ENCODE data around the gene OR56B4.

The OR56B4 gene

DNA sequence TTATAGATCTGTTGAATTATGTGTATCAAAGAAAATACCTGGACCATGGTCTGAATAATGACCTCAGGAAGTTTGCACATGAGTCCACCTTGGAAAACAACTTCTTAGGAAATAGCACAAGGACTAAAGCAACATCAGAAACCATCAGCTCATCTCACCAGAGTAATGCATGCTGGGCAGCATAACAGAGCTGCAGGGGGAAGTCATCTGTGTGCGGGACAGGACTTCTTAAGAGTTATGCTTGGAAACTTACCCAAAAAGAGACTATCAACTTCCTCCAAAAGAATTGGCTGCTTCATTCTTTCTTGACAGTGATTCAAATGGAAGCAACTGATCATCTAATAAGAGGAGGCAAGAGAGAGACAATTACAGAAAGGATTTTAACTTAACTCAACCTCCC is 2.5 kb downstream of the OR56B4 start:
- no peak overlapping the region for H3K4me2 ChIP-seq (ENCODE audit: low read depth, low read length, poor library complexity, severe bottlenecking)
- H3K9ac ChIP-seq (ENCODE audit: low read depth, low read length, poor library complexity, severe bottlenecking): no peak overlapping the region
- no peaks in the 10 kb centered on the region for H3K4me1 ChIP-seq (ENCODE audit: insufficient read depth, low read length, poor library complexity, severe bottlenecking)
- H3K9me3 ChIP-seq (ENCODE audit: insufficient read depth, low read depth, low read length): no peaks in the 10 kb centered on the region
- H3K9me2 ChIP-seq (replicated peaks; ENCODE audit: low read depth, low read length): no peaks in the 10 kb centered on the region
- no peak overlapping the region for H2AFZ ChIP-seq (ENCODE audit: low read length)
- no peaks in the 10 kb centered on the region for H3K36me3 ChIP-seq (ENCODE audit: insufficient read depth, low read length)
- H3K27me3 ChIP-seq (ENCODE audit: insufficient read depth, low read length, poor library complexity, severe bottlenecking): no peaks in the 10 kb centered on the region
- no peak overlapping the region for H3K4me3 ChIP-seq (ENCODE audit: low read length, poor library complexity, severe bottlenecking)
- TF ChIP-seq, protein P1, sequence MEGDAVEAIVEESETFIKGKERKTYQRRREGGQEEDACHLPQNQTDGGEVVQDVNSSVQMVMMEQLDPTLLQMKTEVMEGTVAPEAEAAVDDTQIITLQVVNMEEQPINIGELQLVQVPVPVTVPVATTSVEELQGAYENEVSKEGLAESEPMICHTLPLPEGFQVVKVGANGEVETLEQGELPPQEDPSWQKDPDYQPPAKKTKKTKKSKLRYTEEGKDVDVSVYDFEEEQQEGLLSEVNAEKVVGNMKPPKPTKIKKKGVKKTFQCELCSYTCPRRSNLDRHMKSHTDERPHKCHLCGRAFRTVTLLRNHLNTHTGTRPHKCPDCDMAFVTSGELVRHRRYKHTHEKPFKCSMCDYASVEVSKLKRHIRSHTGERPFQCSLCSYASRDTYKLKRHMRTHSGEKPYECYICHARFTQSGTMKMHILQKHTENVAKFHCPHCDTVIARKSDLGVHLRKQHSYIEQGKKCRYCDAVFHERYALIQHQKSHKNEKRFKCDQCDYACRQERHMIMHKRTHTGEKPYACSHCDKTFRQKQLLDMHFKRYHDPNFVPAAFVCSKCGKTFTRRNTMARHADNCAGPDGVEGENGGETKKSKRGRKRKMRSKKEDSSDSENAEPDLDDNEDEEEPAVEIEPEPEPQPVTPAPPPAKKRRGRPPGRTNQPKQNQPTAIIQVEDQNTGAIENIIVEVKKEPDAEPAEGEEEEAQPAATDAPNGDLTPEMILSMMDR (conservative IDR thresholded peaks at IDR 0.05; ENCODE audit: low read length): no peak
- no peaks in the 10 kb centered on the region for H3F3A ChIP-seq (ENCODE audit: low read depth)
- H3K79me2 ChIP-seq (ENCODE audit: insufficient read depth, low read length): no peaks in the 10 kb centered on the region
- no peaks in the 10 kb centered on the region for H4K20me1 ChIP-seq (ENCODE audit: insufficient read depth, low read length, poor library complexity, severe bottlenecking)

DNA sequence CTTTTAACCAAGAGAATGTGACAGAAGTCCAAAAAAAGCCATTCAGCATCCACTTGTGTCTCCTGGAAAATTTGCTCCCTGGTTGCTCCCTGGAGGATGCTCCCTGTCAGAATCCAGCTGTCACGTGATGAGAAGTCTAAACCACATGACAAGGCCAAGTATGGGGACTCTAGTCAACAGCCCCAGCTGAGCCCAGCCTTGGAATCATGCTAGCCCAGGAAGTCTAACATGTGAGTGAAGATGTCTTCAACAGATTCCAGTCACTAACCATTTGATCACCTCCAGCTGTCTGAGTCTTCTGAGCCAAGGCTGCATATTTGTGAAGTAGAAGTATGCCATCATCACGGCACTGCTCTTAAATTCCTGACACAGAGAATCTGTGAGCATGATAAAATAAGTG is 4.2 kb downstream of the OR56B4 start:
- Histone ChIP-seq H3K4me1 (ENCODE audit: insufficient read depth, low read length, poor library complexity, severe bottlenecking) (no peaks in the 10 kb centered on the region), H3K4me2 (ENCODE audit: low read depth, low read length, poor library complexity, severe bottlenecking) (no peak overlapping the region), H2AFZ (ENCODE audit: low read length) (no peak overlapping the region), H3K9ac (ENCODE audit: low read depth, low read length, poor library complexity, severe bottlenecking) (no peak overlapping the region), H4K20me1 (ENCODE audit: insufficient read depth, low read length, poor library complexity, severe bottlenecking) (no peaks in the 10 kb centered on the region), H3K9me3 (ENCODE audit: insufficient read depth, low read depth, low read length) (no peaks in the 10 kb centered on the region), H3K9me2 (replicated peaks; ENCODE audit: low read depth, low read length) (no peaks in the 10 kb centered on the region), H3K4me3 (ENCODE audit: low read length, poor library complexity, severe bottlenecking) (no peak overlapping the region), H3K27me3 (ENCODE audit: insufficient read depth, low read length, poor library complexity, severe bottlenecking) (no peaks in the 10 kb centered on the region), H3F3A (ENCODE audit: low read depth) (no peaks in the 10 kb centered on the region), H3K36me3 (ENCODE audit: insufficient read depth, low read length) (no peaks in the 10 kb centered on the region), H3K79me2 (ENCODE audit: insufficient read depth, low read length) (no peaks in the 10 kb centered on the region)
- TF ChIP-seq, protein P1 (conservative IDR thresholded peaks at IDR 0.05; ENCODE audit: low read length): no peak
- TF ChIP-seq EZH2phosphoT487 (IDR thresholded peaks at IDR 0.05; ENCODE audit: borderline replicate concordance): no peak

DNA sequence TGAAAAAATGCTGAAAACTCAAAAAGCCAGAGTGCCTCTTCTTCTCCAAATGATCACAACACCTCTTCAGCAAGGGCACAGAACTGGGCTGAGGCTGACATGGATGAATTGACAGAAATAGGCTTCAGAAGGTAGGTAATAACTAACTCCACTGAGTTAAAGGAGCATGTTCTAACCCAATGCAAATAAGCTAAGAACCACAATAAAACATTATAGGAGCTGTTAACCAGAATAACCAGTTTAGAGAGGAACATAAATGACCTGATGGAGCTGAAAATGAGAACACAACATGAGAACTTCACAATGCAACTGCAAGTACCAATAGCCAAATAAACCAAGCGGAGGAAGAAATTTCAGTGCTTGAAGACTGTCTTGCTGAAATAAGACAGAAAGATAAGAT is 9.2 kb downstream of the OR56B4 start:
- Histone ChIP-seq H3K4me3 (ENCODE audit: low read length, poor library complexity, severe bottlenecking) (no peak overlapping the region), H3K9ac (ENCODE audit: low read depth, low read length, poor library complexity, severe bottlenecking) (no peak overlapping the region), H3K9me3 (ENCODE audit: insufficient read depth, low read depth, low read length) (no peaks in the 10 kb centered on the region), H3K9me2 (replicated peaks; ENCODE audit: low read depth, low read length) (no peaks in the 10 kb centered on the region), H3K36me3 (ENCODE audit: insufficient read depth, low read length) (no peaks in the 10 kb centered on the region), H2AFZ (ENCODE audit: low read length) (no peak overlapping the region), H3K27me3 (ENCODE audit: insufficient read depth, low read length, poor library complexity, severe bottlenecking) (no peaks in the 10 kb centered on the region), H4K20me1 (ENCODE audit: insufficient read depth, low read length, poor library complexity, severe bottlenecking) (no peaks in the 10 kb centered on the region), H3K4me1 (ENCODE audit: insufficient read depth, low read length, poor library complexity, severe bottlenecking) (no peaks in the 10 kb centered on the region), H3F3A (ENCODE audit: low read depth) (no peaks in the 10 kb centered on the region), H3K4me2 (ENCODE audit: low read depth, low read length, poor library complexity, severe bottlenecking) (no peak overlapping the region), H3K79me2 (ENCODE audit: insufficient read depth, low read length) (no peaks in the 10 kb centered on the region)
- TF ChIP-seq EZH2phosphoT487 (IDR thresholded peaks at IDR 0.05; ENCODE audit: borderline replicate concordance): no peak
- TF ChIP-seq, protein P1 (conservative IDR thresholded peaks at IDR 0.05; ENCODE audit: low read length): no peak

Data from Loucy (cell line).